Measurements from ENCODE around the gene SURF4.

Gene SURF4

DNA sequence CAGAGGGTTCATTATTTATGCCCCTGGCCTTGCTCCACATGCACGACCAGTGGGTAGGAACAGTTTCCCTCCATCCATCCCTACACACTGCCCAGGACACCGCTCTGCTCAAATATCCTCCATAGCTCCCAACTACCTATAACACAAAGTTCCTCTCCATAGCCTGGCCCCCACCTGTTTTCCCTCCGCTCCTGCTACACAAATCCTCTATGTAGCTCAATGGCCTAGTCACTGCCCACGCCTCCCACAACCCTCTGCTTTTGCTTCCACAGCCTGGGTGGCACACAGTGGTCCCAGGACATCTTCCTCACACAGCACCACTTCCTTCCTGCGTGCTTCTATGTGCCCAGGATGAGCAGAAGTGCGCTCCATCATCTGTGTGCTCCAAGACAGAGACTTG lies 21.5 kb upstream of the SURF4 start:
- TF ChIP-seq EGR1 (IDR thresholded peaks at IDR 0.05) (no peak), EP300 (IDR thresholded peaks at IDR 0.05; ENCODE audit: borderline replicate concordance) (no peak), ZBTB7A (IDR thresholded peaks at IDR 0.05; ENCODE audit: low read depth) (no peak), YY1 (IDR thresholded peaks at IDR 0.05; ENCODE audit: low read depth) (no peak), NFIC (IDR thresholded peaks at IDR 0.05) (no peak), RAD21 (IDR thresholded peaks at IDR 0.05; ENCODE audit: low read depth) (no peak), TEAD4 (IDR thresholded peaks at IDR 0.05) (no peak), CREB1 (IDR thresholded peaks at IDR 0.05; ENCODE audit: low read depth) (no peak), CEBPB (IDR thresholded peaks at IDR 0.05) (no peak), FOXM1 (IDR thresholded peaks at IDR 0.05; ENCODE audit: borderline replicate concordance, low read depth) (no peak), TAF1 (IDR thresholded peaks at IDR 0.05; ENCODE audit: low read depth) (no peak), TCF12 (IDR thresholded peaks at IDR 0.05; ENCODE audit: low read depth) (no peak)
- TF ChIP-seq, protein P1, sequence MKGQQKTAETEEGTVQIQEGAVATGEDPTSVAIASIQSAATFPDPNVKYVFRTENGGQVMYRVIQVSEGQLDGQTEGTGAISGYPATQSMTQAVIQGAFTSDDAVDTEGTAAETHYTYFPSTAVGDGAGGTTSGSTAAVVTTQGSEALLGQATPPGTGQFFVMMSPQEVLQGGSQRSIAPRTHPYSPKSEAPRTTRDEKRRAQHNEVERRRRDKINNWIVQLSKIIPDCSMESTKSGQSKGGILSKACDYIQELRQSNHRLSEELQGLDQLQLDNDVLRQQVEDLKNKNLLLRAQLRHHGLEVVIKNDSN (IDR thresholded peaks at IDR 0.05), result no peak
- TF ChIP-seq, protein P2, sequence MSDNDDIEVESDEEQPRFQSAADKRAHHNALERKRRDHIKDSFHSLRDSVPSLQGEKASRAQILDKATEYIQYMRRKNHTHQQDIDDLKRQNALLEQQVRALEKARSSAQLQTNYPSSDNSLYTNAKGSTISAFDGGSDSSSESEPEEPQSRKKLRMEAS (IDR thresholded peaks at IDR 0.05), result no peak
- TF ChIP-seq, protein P3, sequence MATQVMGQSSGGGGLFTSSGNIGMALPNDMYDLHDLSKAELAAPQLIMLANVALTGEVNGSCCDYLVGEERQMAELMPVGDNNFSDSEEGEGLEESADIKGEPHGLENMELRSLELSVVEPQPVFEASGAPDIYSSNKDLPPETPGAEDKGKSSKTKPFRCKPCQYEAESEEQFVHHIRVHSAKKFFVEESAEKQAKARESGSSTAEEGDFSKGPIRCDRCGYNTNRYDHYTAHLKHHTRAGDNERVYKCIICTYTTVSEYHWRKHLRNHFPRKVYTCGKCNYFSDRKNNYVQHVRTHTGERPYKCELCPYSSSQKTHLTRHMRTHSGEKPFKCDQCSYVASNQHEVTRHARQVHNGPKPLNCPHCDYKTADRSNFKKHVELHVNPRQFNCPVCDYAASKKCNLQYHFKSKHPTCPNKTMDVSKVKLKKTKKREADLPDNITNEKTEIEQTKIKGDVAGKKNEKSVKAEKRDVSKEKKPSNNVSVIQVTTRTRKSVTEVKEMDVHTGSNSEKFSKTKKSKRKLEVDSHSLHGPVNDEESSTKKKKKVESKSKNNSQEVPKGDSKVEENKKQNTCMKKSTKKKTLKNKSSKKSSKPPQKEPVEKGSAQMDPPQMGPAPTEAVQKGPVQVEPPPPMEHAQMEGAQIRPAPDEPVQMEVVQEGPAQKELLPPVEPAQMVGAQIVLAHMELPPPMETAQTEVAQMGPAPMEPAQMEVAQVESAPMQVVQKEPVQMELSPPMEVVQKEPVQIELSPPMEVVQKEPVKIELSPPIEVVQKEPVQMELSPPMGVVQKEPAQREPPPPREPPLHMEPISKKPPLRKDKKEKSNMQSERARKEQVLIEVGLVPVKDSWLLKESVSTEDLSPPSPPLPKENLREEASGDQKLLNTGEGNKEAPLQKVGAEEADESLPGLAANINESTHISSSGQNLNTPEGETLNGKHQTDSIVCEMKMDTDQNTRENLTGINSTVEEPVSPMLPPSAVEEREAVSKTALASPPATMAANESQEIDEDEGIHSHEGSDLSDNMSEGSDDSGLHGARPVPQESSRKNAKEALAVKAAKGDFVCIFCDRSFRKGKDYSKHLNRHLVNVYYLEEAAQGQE (IDR thresholded peaks at IDR 0.05; ENCODE audit: low read depth), result no peak

DNA sequence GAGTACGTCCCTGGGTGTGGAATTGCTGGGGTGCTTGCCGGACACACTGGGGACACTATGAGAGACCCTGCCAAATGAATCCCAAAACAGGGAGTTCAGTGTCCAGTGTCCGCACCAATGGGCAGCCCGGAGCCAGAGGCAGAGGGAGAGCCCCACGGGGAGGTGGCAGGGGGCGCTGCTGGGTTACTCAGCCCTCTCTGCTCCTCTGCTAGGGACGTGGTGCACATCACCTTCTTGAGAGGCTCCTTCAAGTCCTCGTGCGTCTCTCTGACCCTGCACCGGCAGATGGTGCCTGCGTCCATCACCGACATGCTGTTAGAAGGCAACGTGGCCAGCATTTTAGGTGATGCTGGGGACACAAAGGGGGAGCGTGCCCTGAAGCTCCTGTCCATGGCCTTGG lies 21.1 kb upstream of the SURF4 start:
- no peak for TF ChIP-seq CEBPB (IDR thresholded peaks at IDR 0.05)
- TF ChIP-seq, protein P3 (IDR thresholded peaks at IDR 0.05; ENCODE audit: low read depth), result no peak
- TF ChIP-seq TAF1 (IDR thresholded peaks at IDR 0.05; ENCODE audit: low read depth), result no peak
- TF ChIP-seq RAD21 (IDR thresholded peaks at IDR 0.05; ENCODE audit: low read depth), result peak; percentile 46; the same call in 1 of the 2 replicates
- TF ChIP-seq EP300 (IDR thresholded peaks at IDR 0.05; ENCODE audit: borderline replicate concordance), result no peak
- no peak for TF ChIP-seq ZBTB7A (IDR thresholded peaks at IDR 0.05; ENCODE audit: low read depth)
- TF ChIP-seq TEAD4 (IDR thresholded peaks at IDR 0.05), result no peak
- TF ChIP-seq YY1 (IDR thresholded peaks at IDR 0.05; ENCODE audit: low read depth), result no peak

DNA sequence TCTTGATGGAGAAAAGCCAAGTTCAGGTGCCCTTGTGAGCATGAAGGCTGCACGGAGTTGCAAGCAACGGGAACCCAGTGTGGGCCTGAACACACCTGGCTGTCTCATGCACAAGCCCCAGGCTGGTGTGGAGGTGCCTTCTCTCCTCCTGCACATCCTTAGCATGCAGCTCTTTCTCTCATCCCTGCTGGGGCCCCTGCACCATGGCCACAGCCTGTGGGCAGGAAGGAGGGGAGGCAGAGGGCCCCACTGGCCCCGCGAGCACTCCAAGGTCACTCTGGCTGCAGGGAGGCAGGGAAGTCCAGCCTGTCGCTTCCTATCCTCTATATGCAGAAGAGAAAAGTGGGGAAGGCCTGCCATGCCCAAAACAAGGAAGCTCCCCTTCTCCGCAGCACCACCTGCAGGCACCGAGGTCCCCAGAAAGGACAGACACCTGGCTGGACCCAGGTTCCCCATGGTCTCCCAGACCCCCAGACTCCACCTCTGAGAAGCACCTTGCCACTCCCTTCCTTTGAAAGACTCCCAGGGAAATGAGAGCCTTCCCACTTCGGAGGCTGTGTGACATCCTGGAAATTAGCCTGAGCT lies 18.9 kb upstream of the SURF4 start:
- no peak for TF ChIP-seq EGR1 (IDR thresholded peaks at IDR 0.05)
- TF ChIP-seq RAD21 (IDR thresholded peaks at IDR 0.05; ENCODE audit: low read depth), result no peak
- no peak for TF ChIP-seq FOXM1 (IDR thresholded peaks at IDR 0.05; ENCODE audit: borderline replicate concordance, low read depth)
- TF ChIP-seq CREB1 (IDR thresholded peaks at IDR 0.05; ENCODE audit: low read depth), result no peak
- no peak for TF ChIP-seq EP300 (IDR thresholded peaks at IDR 0.05; ENCODE audit: borderline replicate concordance)
- TF ChIP-seq, protein P3 (IDR thresholded peaks at IDR 0.05; ENCODE audit: low read depth), result no peak
- no peak for TF ChIP-seq NFIC (IDR thresholded peaks at IDR 0.05)
- no peak for TF ChIP-seq YY1 (IDR thresholded peaks at IDR 0.05; ENCODE audit: low read depth)
- TF ChIP-seq, protein P1 (IDR thresholded peaks at IDR 0.05), result no peak
- TF ChIP-seq ZBTB7A (IDR thresholded peaks at IDR 0.05; ENCODE audit: low read depth), result no peak
- TF ChIP-seq, protein P2 (IDR thresholded peaks at IDR 0.05), result no peak
- no peak for TF ChIP-seq CEBPB (IDR thresholded peaks at IDR 0.05)
- TF ChIP-seq TEAD4 (IDR thresholded peaks at IDR 0.05), result no peak
- TF ChIP-seq TAF1 (IDR thresholded peaks at IDR 0.05; ENCODE audit: low read depth), result no peak
- TF ChIP-seq TCF12 (IDR thresholded peaks at IDR 0.05; ENCODE audit: low read depth), result no peak

DNA sequence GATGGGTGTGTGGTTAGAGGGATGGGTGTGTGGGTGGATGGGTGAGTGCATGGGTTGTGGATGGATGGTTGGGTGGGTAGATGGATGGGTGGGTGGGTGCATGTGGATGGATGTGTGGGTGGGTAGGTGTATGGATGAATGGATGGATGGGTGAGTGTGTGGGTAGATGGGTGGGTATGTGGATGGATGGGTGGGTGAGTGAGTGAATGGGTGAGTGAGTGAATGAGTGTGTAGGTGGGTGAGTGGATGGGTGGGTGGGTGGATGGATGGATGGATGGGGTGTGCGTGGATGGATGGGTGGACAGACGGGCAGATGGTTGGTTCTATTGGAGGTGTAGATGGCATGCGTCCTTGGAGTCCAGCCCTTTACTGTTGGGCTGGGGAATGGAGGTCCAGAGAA lies 17.5 kb upstream of the SURF4 start:
- no peak for TF ChIP-seq EGR1 (IDR thresholded peaks at IDR 0.05)
- TF ChIP-seq CEBPB (IDR thresholded peaks at IDR 0.05), result no peak
- TF ChIP-seq, protein P2 (IDR thresholded peaks at IDR 0.05), result no peak
- no peak for TF ChIP-seq TCF12 (IDR thresholded peaks at IDR 0.05; ENCODE audit: low read depth)
- TF ChIP-seq ZBTB7A (IDR thresholded peaks at IDR 0.05; ENCODE audit: low read depth), result no peak
- TF ChIP-seq CREB1 (IDR thresholded peaks at IDR 0.05; ENCODE audit: low read depth), result no peak
- TF ChIP-seq NFIC (IDR thresholded peaks at IDR 0.05), result no peak
- no peak for TF ChIP-seq RAD21 (IDR thresholded peaks at IDR 0.05; ENCODE audit: low read depth)
- TF ChIP-seq, protein P1 (IDR thresholded peaks at IDR 0.05), result no peak
- TF ChIP-seq, protein P3 (IDR thresholded peaks at IDR 0.05; ENCODE audit: low read depth), result no peak

Data from Ishikawa (cell line).